Measurements from ENCODE around the gene SUPT5H.
"Not testable (repeated sequence)": the region's sequence is repeated elsewhere in the genome, so short reads cannot be mapped to it uniquely, and the experiment has no call there.

SUPT5H gene

DNA sequence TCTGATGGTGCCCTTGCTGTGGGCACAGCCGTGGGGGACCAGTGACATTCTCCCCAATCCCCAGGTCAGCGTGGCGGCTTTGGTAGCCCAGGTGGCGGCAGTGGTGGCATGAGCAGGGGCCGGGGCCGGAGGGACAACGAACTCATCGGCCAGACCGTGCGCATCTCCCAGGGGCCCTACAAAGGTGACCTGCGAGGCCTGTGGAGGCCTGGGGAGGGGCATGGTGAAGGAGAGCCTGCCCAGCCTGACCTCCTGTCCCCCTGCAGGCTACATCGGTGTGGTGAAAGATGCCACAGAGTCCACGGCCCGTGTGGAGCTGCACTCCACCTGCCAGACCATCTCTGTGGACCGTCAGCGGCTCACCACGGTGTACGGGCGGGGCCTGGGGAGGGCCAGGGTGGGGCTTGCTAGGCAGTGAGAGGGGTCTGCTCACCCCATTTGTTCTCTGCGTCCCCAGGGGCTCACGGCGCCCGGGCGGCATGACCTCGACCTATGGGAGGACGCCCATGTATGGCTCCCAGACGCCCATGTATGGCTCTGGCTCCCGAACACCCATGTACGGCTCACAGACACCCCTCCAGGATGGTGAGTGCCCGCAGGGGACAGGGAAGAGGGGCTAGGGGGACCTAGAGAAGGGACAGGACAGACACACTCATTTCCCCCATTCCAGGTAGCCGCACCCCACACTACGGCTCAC lies 27.5 kb downstream of the SUPT5H start:
- TF ChIP-seq CTCF (IDR thresholded peaks at IDR 0.05; ENCODE audit: extremely low read depth, missing control alignments) = no peak
- no peak for DNase-seq (ENCODE audit: low spot score)

- TF ChIP-seq CTCF (IDR thresholded peaks at IDR 0.05; ENCODE audit: extremely low read depth, missing control alignments) = no peak
- DNase-seq (ENCODE audit: low spot score) = no peak
Observed at GRCh38 chr19:39473443-39473960, 28.1 kb downstream of the SUPT5H start.

- peak; percentile 78 for TF ChIP-seq CTCF (IDR thresholded peaks at IDR 0.05; ENCODE audit: extremely low read depth, missing control alignments)
- peak; percentile 70 for DNase-seq (ENCODE audit: low spot score)
Observed at GRCh38 chr19:39474139-39474620, 28.8 kb downstream of the SUPT5H start.

DNA sequence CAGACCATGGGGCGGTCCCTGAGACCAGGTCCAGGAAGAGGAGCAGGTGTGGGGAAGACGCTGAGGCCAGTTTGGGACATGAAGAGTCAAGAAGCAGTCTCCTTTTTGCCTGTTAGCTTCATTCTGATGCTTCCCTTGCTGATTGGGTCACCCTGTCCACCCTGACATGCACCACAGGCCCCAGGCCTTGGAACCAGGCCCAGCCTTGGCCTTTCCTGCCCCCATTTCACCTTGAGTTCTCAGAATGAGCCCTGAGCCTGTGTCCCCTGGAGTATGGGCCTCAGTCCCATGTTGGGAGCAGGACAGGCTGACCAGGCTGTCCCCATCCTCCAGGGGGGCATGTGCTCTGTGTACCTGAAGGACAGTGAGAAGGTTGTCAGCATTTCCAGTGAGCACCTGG lies 30.4 kb downstream of the SUPT5H start:
- TF ChIP-seq CTCF (IDR thresholded peaks at IDR 0.05; ENCODE audit: extremely low read depth, missing control alignments) = no peak
- no peak for DNase-seq (ENCODE audit: low spot score)

DNA sequence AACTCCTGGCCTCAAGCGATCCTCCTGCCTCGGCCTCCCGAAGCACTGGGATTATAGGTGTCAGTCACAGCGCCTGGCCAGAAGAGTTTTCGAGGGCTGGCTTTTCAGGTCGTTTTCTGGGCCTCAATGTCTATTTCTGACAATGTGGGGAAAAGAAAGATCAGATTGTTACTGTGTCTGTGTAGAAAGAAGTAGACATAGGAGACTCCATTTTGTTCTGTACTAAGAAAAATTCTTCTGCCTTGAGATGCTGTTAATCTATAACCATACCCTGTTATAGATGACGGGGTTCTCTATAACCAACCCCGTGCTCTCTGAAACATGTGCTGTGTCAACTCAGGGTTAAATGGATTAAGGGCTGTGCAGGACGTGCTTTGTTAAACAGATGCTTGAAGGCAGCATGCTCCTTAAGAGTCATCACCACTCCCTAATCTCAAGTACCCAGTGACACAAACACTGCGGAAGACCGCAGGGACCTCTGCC lies 34.0 kb downstream of the SUPT5H start:
- DNase-seq (ENCODE audit: low spot score) = not testable (repeated sequence)

DNA sequence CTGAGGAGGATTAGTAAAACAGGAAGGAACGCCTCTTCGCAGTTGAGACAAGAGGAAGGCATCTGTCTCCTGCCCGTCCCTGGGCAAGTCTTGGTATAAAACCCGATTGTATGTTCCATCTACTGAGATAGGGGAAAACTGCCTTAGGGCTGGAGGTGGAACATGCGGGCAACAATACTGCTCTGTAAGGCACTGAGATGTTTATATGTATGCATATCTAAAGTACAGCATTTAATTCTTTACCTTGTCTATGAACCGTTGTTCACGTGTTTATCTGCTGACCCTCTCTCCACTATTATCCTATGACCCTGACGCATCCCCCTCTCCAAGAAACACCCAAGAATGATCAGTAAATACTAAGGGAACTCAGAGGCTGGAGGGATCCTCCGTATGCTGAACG lies 34.5 kb downstream of the SUPT5H start:
- DNase-seq (ENCODE audit: low spot score) = no peak

DNA sequence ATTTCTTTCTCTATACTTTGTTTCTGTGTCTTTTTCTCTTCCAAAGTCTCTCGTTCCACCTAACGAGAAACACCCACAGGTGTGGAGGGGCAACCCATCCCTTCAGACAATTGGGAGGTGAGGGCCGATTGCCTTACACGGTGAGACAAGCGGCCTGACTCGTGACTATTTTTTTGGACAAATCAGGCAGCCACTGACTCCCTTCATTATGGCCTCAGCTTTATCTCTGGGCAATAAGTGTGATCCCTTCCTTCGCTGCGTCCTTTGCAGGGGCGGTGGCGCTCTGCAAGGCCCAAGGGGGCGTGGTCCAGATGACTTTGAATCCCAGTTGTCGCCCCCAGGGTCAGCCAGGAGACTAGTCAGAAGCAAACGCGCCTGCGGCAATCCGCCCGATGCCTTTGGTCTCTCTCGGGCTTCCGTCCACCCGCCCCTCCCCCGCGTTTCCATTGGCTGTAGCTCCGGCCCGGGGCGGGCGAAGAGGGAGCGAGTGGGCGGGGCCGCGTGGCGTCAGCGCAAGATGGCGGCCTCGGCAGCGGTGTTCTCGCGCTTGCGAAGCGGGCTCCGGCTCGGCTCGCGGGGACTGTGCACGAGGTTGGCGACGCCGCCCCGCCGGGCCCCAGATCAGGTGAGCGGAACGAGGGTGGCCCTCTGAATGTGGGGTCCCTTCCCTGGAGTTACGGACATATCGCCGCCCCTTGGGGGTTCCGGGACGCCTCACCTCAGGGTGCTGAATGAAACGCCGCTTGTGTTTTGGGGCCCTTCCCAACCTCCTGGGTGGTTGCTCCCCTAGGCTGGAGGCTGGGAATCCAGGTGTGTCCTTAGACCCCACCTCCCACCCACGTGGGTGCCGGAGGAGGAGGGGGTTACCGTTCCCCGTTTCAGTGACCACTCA lies 35.2 kb downstream of the SUPT5H start, which contains the start of gene TIMM50:
TIMM50 (plus strand) TSS at position 502 of the 892 bp plus-strand sequence; CDS start at position 518, 16 bp downstream.
- no peak for TF ChIP-seq CTCF (IDR thresholded peaks at IDR 0.05; ENCODE audit: extremely low read depth, missing control alignments)
- DNase-seq (ENCODE audit: low spot score) = peak; percentile 95

More for the DNA sequence above, 34.5 kb downstream of the SUPT5H start:
- no peak for TF ChIP-seq CTCF (IDR thresholded peaks at IDR 0.05; ENCODE audit: extremely low read depth, missing control alignments)

Data from GM20000 (cell line).